Naive thymus-derived CD8-positive, alpha-beta T cell (primary cell): ENCODE data around the gene NCSTN. TPM values are rescaled to one million over a fixed set of nuclear protein-coding genes. Genes with fewer than 3 reads are reported as not detected.
"Not testable (repeated sequence)": the region's sequence is repeated elsewhere in the genome, so short reads cannot be mapped to it uniquely, and the experiment has no call there.

Experiments
- ATAC-seq, 2 donors: fragments of 150-1000 bp; cut with Tn5 transposase in 1 of 2; sonication (Bioruptor Pico), chemical (Tn5 transposase) in 1 of 2; 1 replicate in 1 of 2; 2 replicates in 1 of 2; pipeline ENCODE4 v1.10.0; 2021; ENCODE audit warnings: mild to moderate bottlenecking in 2 of 2, moderate library complexity in 2 of 2
- POLR2A ChIA-PET: fragments of 350-600 bp; sonication (Branson Sonifier 250); formaldehyde crosslinking; loops from one replicate; lab custom pipeline; 2021; ENCODE audit warnings: antibody characterized with exemption; lab: Charles Lee
- DNase-seq, 10 donors: peaks; one replicate each; pipeline versions ENCODE4 v3.0.0 to v3.0.0-alpha.2; 2020 to 2022
- H3K27ac Mint-ChIP-seq, 10 donors: one replicate each; pipeline ENCODE4 v1.8.0; 2020 to 2022; ENCODE audit warnings: mild to moderate bottlenecking in 10 of 10, mixed read lengths in 10 of 10, moderate library complexity in 4 of 10, inconsistent platforms in 1 of 10
- H3K27me3 Mint-ChIP-seq, 5 donors: one replicate each; pipeline ENCODE4 v1.8.0; 2021 to 2022; ENCODE audit warnings: mixed read lengths in 5 of 5
- H3K36me3 Mint-ChIP-seq, 3 donors: one replicate each; pipeline ENCODE4 v1.8.0; 2020 to 2022; ENCODE audit warnings: mixed read lengths in 3 of 3, mild to moderate bottlenecking in 2 of 3, inconsistent platforms in 1 of 3
- H3K4me1 Mint-ChIP-seq, 4 donors: one replicate each; pipeline ENCODE4 v1.8.0; 2021 to 2022; ENCODE audit warnings: mixed read lengths in 4 of 4
- H3K4me3 Mint-ChIP-seq, 10 donors: one replicate each; pipeline ENCODE4 v1.8.0; 2020 to 2022; ENCODE audit warnings: mild to moderate bottlenecking in 10 of 10, mixed read lengths in 10 of 10, moderate library complexity in 6 of 10, inconsistent platforms in 1 of 10
- H3K9me3 Mint-ChIP-seq, 9 donors: one replicate each; pipeline ENCODE4 v1.8.0; 2020 to 2022; ENCODE audit warnings: mixed read lengths in 9 of 9, mild to moderate bottlenecking in 3 of 9, inconsistent platforms in 1 of 9, moderate library complexity in 1 of 9
- polyA plus RNA-seq, 3 donors: library from polyadenylated mRNA; unstranded; fragments of 300-500 nt; fragmentation: Illumina TruSeq; gene quantifications; one replicate each; pipeline ENCODE4 v1.2.3, GENCODE V29; 2021
- total RNA-seq, 8 experiments: library from RNA in 2 of 8; stranded (reverse) in 2 of 8; gene quantifications; one replicate each; pipeline ENCODE4 v1.2.3 and lab custom pipeline; 2021 to 2026

NCSTN gene
- total and polyA plus RNA-seq, 5 experiments from 2014 or later: 56.8 to 76.4 (median 64.2) TPM

DNA sequence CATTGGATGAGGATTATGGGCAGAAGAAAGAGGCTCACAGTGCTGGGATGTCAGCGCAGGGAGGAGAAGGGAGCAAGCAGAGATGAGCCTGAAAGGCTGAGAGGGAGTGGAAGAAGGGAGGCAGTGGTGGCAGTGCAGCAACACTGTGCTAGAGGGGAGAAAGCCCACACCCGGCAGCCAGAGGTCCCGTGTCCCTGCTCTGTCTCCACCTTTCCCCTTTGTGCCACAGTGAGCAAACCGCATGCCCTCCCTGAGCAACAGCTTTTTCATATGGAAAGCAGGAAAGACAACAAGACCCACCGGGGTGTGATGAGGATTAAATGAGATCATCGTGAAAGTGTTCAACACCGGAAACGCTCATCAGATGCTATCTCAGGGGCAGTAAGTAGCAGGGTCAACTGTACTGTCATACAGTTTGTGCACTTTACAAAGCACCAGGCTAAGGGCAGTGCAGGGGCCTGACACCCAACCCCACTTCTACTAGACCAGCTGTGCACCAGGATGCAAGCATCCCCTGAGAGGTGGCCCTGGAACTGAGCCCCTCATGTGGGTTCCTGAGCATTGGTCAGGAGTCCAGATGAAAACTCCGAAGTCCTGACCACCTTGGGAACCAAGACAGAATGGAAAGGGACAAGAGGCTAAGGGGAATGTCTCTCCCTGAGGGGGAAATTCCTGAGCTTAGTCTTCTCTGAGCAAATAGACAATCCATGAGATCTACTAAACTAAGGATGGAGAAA, 32.8 kb downstream of the NCSTN start:
- POLR2A ChIA-PET: interaction anchor here (0.7 to 1.4 kb wide), 2 partner anchors 11 to 24 kb away, joined by 3 to 5 read pairs; no protein-coding TSS in a partner anchor
- no peak for DNase-seq

DNA sequence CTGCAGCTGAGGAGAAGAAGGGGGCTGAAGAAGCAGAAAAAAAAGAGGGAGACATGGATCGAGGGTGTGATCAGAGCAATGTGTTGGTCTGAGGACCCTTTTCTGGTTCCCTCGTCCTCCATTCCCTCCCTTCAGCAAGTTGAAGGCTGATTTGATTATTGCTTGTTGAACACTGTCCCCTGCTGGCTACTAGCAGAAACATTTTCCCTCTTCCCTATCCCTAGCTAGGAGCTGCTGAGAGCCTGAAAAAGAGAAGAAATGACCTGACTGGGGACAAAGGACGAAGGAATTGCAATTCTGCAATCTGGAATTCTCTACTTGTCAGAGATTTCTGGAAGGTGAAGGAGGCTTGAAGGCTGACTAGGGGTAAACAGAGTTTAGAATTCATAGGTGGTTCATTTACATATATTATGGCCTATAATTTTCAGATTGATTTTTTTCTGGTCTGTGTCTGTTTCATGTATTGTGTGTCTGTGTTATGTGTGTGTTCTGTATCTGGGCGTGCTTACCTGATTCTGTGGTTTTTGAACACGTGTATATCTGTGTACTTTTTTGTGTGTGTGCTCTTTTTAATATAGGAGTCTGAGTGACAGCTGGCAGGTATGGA, 33.4 kb downstream of the NCSTN start:
- peak overlapping the region in 1 of 10 donors; percentile 13 for H3K27ac Mint-ChIP-seq
- no peaks in the 10 kb centered on the region for H3K36me3 Mint-ChIP-seq
- POLR2A ChIA-PET: interaction anchor here (0.6 kb wide), 1 partner anchor 169 kb away, joined by 5 read pairs; no protein-coding TSS in a partner anchor
- no peaks in the 10 kb centered on the region for H3K9me3 Mint-ChIP-seq
- H3K27me3 Mint-ChIP-seq: peaks cover 0 to 8% (median 2%) of the 10 kb centered on the region in 5 donors
- ATAC-seq: peak; percentile 77 to 90
- DNase-seq: peak in 6 of 10 donors; percentile 12 to 52 (median 40)
- H3K4me1 Mint-ChIP-seq: peaks cover 11 to 21% (median 14%) of the 10 kb centered on the region in 4 donors
- H3K4me3 Mint-ChIP-seq: peak overlapping the region in 3 of 10 donors; percentile 16 to 48 (median 20)

More for the DNA sequence above, 32.8 kb downstream of the NCSTN start:
- peak overlapping the region in 5 of 10 donors; percentile 7 to 69 (median 53) for H3K27ac Mint-ChIP-seq
- peaks cover 0 to 8% (median 2%) of the 10 kb centered on the region in 5 donors for H3K27me3 Mint-ChIP-seq
- H3K4me3 Mint-ChIP-seq: peak overlapping the region in 8 of 10 donors; percentile 5 to 67 (median 42)
- peak in 1 of 2 donors; percentile 20 for ATAC-seq
- no peaks in the 10 kb centered on the region for H3K36me3 Mint-ChIP-seq
- no peaks in the 10 kb centered on the region for H3K9me3 Mint-ChIP-seq
- H3K4me1 Mint-ChIP-seq: peaks cover 11 to 21% (median 14%) of the 10 kb centered on the region in 4 donors

GRCh38 chr1:160377585-160378206, 34.5 kb downstream of the NCSTN start:
- H3K36me3 Mint-ChIP-seq: no peaks in the 10 kb centered on the region
- DNase-seq: no peak

GRCh38 chr1:160384812-160385211, 41.6 kb downstream of the NCSTN start:
- H3K4me1 Mint-ChIP-seq, ATAC-seq, DNase-seq, H3K27ac Mint-ChIP-seq, POLR2A ChIA-PET, H3K9me3 Mint-ChIP-seq, H3K36me3 Mint-ChIP-seq, H3K4me3 Mint-ChIP-seq: not testable (repeated sequence)
- H3K27me3 Mint-ChIP-seq: peaks cover 0 to 14% (median 4%) of the 10 kb centered on the region in 5 donors

More at GRCh38 chr1:160377585-160378206, 34.5 kb downstream of the NCSTN start:
- Mint-ChIP-seq H3K4me3 (no peak overlapping the region), H3K27me3 (peaks cover 0 to 8% (median 2%) of the 10 kb centered on the region in 5 donors), H3K4me1 (peaks cover 9 to 21% (median 14%) of the 10 kb centered on the region in 4 donors), H3K9me3 (no peaks in the 10 kb centered on the region), H3K27ac (no peak overlapping the region)
- POLR2A ChIA-PET: no interaction called here
- no peak for ATAC-seq

DNA sequence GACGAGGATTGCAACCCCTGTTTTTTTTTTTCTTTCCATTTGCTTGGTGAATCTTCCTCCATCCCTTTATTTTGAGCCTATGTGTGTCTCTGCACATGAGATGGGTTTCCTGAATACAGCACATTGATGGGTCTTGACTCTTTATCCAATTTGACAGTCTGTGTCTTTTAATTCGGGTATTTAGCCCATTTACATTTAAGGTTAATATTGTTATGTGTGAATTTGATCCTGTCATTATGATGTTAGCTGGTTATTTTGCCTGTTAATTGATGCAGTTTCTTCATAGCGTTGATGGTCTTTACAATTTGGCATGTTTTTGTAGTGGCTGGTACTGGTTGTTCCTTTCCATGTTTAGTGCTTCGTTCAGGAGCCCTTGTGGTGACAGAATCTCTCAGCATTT, 45.2 kb downstream of the NCSTN start:
- ATAC-seq, POLR2A ChIA-PET, H3K27ac Mint-ChIP-seq, H3K9me3 Mint-ChIP-seq, DNase-seq, H3K4me1 Mint-ChIP-seq, H3K4me3 Mint-ChIP-seq, H3K36me3 Mint-ChIP-seq: not testable (repeated sequence)
- H3K27me3 Mint-ChIP-seq: peaks cover 0 to 14% (median 6%) of the 10 kb centered on the region in 5 donors

DNA sequence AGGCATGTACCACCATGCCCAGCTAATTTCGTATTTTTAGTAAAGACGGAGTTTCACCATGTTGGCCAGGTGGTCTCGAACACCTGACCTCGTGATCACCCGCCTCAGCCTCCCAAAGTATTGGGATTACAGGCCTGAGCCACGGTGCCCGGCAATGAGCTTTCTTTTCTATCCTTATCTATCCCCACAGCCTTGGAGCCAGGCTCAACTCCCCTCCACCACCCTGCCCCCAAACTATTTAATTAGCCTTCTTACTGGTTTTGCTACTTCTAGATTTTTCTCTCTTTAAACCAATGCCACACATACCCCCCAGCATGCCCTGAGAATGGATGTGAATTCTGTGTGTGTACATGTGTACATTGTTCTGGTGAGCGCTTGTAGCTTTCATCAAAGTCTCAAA, 51.5 kb downstream of the NCSTN start:
- Mint-ChIP-seq H3K27ac (no peak overlapping the region), H3K4me3 (no peak overlapping the region), H3K36me3 (no peaks in the 10 kb centered on the region), H3K27me3 (peaks cover 1 to 8% (median 3%) of the 10 kb centered on the region in 5 donors), H3K9me3 (peaks cover 0 to 3% (median 0%) of the 10 kb centered on the region in 9 donors), H3K4me1 (peaks cover 0 to 2% (median 0%) of the 10 kb centered on the region in 4 donors)
- POLR2A ChIA-PET: interaction anchor here (0.6 kb wide), 1 partner anchor 401 kb away, joined by 5 read pairs; no protein-coding TSS in a partner anchor
- DNase-seq (no peak), ATAC-seq (no peak)

DNA sequence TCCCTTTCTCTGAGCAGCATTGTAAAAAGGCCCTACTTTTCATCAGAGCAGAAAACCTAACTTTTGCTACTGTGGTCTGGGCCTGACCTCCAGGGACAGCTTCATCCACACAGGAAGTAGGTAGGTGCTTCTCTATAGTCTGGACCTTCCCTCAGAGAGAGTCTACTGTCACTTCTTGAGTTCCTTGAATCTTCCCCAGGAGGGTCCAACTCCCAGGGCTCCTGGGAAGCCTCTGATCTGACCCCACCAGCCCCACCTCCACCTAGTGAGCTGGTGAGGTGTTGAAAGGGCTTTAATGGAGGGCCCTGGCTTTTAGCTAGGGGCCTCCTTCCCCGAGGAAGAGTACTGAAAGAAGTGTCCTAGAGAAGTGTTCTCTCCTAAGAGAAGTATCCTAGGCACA, 54.5 kb downstream of the NCSTN start:
- no peak for ATAC-seq
- peaks cover 7 to 13% (median 8%) of the 10 kb centered on the region in 4 donors for H3K4me1 Mint-ChIP-seq
- H3K9me3 Mint-ChIP-seq: no peaks in the 10 kb centered on the region
- no peak overlapping the region for H3K4me3 Mint-ChIP-seq
- POLR2A ChIA-PET: no interaction called here
- peak overlapping the region in 1 of 10 donors; percentile 54 for H3K27ac Mint-ChIP-seq
- H3K36me3 Mint-ChIP-seq: no peaks in the 10 kb centered on the region
- DNase-seq: no peak
- H3K27me3 Mint-ChIP-seq: peaks cover 5 to 18% (median 10%) of the 10 kb centered on the region in 5 donors

DNA sequence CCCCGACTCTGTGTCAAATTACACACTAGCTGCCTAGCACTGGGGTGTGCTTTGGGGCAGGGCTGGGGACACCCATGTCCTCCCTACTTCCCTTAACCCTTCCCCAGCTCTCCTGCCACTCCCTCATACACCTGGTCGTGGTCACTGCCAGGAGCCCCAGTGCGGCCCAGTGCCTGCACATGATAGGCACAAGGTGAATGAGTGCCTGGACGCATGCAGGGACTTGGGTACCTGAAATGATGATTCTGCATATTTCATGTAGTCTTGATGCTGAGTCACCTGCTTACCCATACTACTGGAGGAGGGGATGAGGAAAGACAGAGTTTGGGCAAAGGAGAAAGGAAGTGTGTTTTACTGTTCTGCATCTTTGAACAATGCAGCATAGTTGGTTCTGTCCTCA, 55.6 kb downstream of the NCSTN start:
- Mint-ChIP-seq H3K4me3 (peak overlapping the region in 9 of 10 donors; percentile 13 to 68 (median 34)), H3K36me3 (no peaks in the 10 kb centered on the region), H3K4me1 (peaks cover 7 to 13% (median 9%) of the 10 kb centered on the region in 4 donors), H3K9me3 (no peaks in the 10 kb centered on the region), H3K27ac (peak overlapping the region in 1 of 10 donors; percentile 23), H3K27me3 (peaks cover 4 to 18% (median 10%) of the 10 kb centered on the region in 5 donors)
- POLR2A ChIA-PET: no interaction called here
- DNase-seq: no peak
- ATAC-seq: no peak

DNA sequence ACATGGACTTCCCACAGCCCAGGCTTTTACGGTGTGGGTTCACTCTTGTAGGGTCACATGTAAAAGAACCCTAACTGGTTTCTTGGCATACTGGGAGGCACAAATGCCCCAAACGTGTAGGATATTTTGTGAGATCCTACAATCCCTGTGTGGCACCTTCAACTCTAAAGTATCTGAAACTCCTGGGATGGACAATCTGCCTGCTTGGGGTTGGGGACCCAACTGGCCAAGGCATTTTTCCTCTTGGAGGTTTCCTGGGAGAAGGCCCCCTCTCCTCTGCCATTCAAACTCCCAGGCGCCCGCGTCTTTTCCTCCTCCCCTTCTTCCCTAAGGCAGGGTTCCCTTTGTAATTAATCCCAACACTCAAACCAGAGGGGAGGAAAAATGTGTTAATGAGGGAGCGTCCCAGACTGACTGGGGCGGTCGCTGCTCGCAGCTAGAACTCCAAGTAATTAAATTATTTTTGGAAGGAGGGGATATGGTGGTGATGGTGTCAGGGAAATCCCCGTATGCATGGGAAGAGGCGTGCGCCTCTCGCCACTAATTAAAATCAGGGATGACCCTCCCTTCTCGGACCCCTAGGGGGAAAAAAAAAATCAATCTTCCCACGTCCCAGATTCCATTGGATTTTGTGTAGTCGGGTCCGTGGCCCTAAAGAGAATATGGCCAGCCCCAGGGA, 56.5 kb downstream of the NCSTN start:
- Mint-ChIP-seq H3K36me3 (no peaks in the 10 kb centered on the region), H3K27me3 (peaks cover 4 to 18% (median 10%) of the 10 kb centered on the region in 5 donors), H3K27ac (peak overlapping the region in 2 of 10 donors; percentile 35 to 49), H3K9me3 (no peaks in the 10 kb centered on the region), H3K4me3 (peak overlapping the region; percentile 41 to 72 (median 60)), H3K4me1 (peaks cover 7 to 13% (median 11%) of the 10 kb centered on the region in 4 donors)
- no peak for DNase-seq
- no peak for ATAC-seq
- POLR2A ChIA-PET: no interaction called here

DNA sequence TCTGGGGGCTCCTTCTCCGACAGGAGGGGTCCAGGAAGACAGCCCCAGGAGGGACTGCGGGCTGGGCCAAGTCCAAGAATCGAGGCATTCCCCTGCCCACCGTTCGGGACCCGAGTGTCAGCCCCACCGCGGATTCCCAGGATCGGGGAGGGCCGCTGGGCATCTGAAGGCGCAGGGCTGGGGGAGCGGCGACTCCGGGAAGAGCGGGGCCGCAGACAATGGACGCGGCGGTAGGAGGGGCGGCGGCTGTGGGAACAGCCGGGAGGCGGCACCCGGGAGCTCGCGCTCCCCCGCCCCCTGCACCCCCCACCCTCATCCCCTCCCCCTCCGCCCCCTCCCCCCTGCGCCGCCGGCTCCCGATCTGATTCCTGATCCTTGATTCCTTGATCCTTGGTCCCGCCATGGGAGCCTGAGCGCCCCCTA, 57.1 kb downstream of the NCSTN start, which contains the start of gene VANGL2:
VANGL2 (plus strand) TSS at position 342 of the 423 bp plus-strand sequence. CDS start 15,274 bp downstream, outside the sequence.
- Mint-ChIP-seq H3K36me3 (no peaks in the 10 kb centered on the region), H3K9me3 (no peaks in the 10 kb centered on the region), H3K27ac (peak within 1 kb of the TSS in 7 of 10 donors; percentile 9 to 49 (median 36)), H3K4me1 (peaks cover 7 to 13% (median 11%) of the 10 kb centered on the region in 4 donors), H3K27me3 (peaks cover 4 to 17% (median 10%) of the 10 kb centered on the region in 5 donors), H3K4me3 (peak within 1 kb of the TSS; percentile 65 to 87 (median 82))
- POLR2A ChIA-PET: interaction anchor here (1.0 kb wide), 1 partner anchor 10 kb away, joined by 3 read pairs; no protein-coding TSS in a partner anchor
- DNase-seq (peak in 8 of 10 donors; percentile 23 to 55 (median 41)), ATAC-seq (peak; percentile 46 to 50)

GRCh38 chr1:160400646-160401486, 57.7 kb downstream of the NCSTN start:
- H3K4me3 Mint-ChIP-seq: peak overlapping the region; percentile 65 to 87 (median 82)
- H3K4me1 Mint-ChIP-seq: peaks cover 9 to 13% (median 11%) of the 10 kb centered on the region in 4 donors
- H3K27ac Mint-ChIP-seq: peak overlapping the region in 6 of 10 donors; percentile 9 to 44 (median 28)
- peaks cover 4 to 12% (median 10%) of the 10 kb centered on the region in 5 donors for H3K27me3 Mint-ChIP-seq
- H3K36me3 Mint-ChIP-seq: no peaks in the 10 kb centered on the region
- DNase-seq: peak in 4 of 10 donors; percentile 7 to 22 (median 16)
- ATAC-seq: peak; percentile 70 to 73
- no peaks in the 10 kb centered on the region for H3K9me3 Mint-ChIP-seq
- POLR2A ChIA-PET: interaction anchor here (0.6 to 1.0 kb wide), 2 partner anchors 9 to 420 kb away, joined by 3 read pairs; no protein-coding TSS in a partner anchor
